PC-9 (cell line): ENCODE measurements around the gene SLC39A10.

Experiments used
- EZH2 ChIP-seq: fragments of 200-600 bp; sonication (generic); IDR thresholded peaks from 2 replicates; pipeline ENCODE4 v1.8.0; 2017; ENCODE audit warnings: antibody characterized with exemption, low read depth
- TF ChIP-seq, protein P1 (sequence below): fragments of 200-600 bp; sonication (generic); conservative IDR thresholded peaks from 2 replicates; pipeline ENCODE4 v1.6.1; 2017; ENCODE audit warnings: mixed run types, antibody characterized with exemption, mild to moderate bottlenecking, moderate library complexity

DNA sequence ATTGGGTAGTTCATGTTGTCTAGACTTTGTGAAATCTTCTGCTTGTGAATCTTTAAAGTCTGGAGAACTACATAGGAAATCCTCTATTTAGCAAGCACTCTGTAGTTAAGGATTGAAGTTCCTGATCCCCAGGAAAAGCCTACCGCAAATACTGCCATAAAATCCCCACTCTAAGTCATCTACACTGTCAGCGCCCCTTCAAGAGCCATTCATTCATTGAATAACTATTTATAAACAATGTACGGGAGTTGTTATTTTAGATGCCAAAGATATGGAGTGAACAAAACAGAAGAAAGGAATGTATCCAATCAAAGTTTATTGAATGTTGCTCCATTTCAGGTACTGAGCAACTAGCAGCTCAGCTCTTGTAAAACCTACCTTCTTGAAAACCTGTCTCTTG, 36.5 kb upstream of the SLC39A10 start:
- TF ChIP-seq, protein P1, sequence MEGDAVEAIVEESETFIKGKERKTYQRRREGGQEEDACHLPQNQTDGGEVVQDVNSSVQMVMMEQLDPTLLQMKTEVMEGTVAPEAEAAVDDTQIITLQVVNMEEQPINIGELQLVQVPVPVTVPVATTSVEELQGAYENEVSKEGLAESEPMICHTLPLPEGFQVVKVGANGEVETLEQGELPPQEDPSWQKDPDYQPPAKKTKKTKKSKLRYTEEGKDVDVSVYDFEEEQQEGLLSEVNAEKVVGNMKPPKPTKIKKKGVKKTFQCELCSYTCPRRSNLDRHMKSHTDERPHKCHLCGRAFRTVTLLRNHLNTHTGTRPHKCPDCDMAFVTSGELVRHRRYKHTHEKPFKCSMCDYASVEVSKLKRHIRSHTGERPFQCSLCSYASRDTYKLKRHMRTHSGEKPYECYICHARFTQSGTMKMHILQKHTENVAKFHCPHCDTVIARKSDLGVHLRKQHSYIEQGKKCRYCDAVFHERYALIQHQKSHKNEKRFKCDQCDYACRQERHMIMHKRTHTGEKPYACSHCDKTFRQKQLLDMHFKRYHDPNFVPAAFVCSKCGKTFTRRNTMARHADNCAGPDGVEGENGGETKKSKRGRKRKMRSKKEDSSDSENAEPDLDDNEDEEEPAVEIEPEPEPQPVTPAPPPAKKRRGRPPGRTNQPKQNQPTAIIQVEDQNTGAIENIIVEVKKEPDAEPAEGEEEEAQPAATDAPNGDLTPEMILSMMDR: no peak
- no peak for TF ChIP-seq EZH2
